Islet precursor cell (in vitro differentiated cells): ENCODE results near the gene DBH.
A peak's percentile ranks its signal among the peaks of the same experiment; 100 is the strongest.
"Not testable (repeated sequence)": the region's sequence is repeated elsewhere in the genome, so short reads cannot be mapped to it uniquely, and the experiment has no call there.

ENCODE experiments used
- DNase-seq: peaks from one replicate; pipeline ENCODE4 v3.0.0-alpha.2; 2018

The DBH gene

GRCh38 chr9:133669182-133669801 is 33.1 kb downstream of the DBH start:
- DNase-seq, result no peak

GRCh38 chr9:133670466-133670865 is 34.3 kb downstream of the DBH start:
- no peak for DNase-seq

- no peak for DNase-seq
Observed at GRCh38 chr9:133671371-133671770, 35.2 kb downstream of the DBH start.

- DNase-seq, result no peak
Observed at GRCh38 chr9:133672503-133673257, 36.5 kb downstream of the DBH start.

GRCh38 chr9:133673258-133673655 is 37.1 kb downstream of the DBH start:
- no peak for DNase-seq

- DNase-seq, result no peak
Observed at GRCh38 chr9:133674091-133674490, 37.9 kb downstream of the DBH start.

- not testable (repeated sequence) for DNase-seq
Observed at GRCh38 chr9:133675796-133676195, 39.6 kb downstream of the DBH start.

- DNase-seq, result peak; percentile 77
Observed at GRCh38 chr9:133676450-133676849, 40.3 kb downstream of the DBH start.

GRCh38 chr9:133677126-133678010 is 41.2 kb downstream of the DBH start:
- no peak for DNase-seq

GRCh38 chr9:133679056-133679455 is 42.9 kb downstream of the DBH start:
- DNase-seq, result no peak

- no peak for DNase-seq
Observed at GRCh38 chr9:133679466-133680061, 43.4 kb downstream of the DBH start.

GRCh38 chr9:133680250-133680975 is 44.2 kb downstream of the DBH start:
- no peak for DNase-seq

- no peak for DNase-seq
Observed at GRCh38 chr9:133680976-133681657, 45.0 kb downstream of the DBH start.

- DNase-seq, result no peak
Observed at GRCh38 chr9:133681658-133682306, 45.6 kb downstream of the DBH start.

- no peak for DNase-seq
Observed at GRCh38 chr9:133682818-133683585, 46.8 kb downstream of the DBH start.

- peak; percentile 79 for DNase-seq
Observed at GRCh38 chr9:133683586-133684120, 47.5 kb downstream of the DBH start.

- DNase-seq, result no peak
Observed at GRCh38 chr9:133684121-133684935, 48.2 kb downstream of the DBH start.

- DNase-seq, result no peak
Observed at GRCh38 chr9:133684936-133685361, 48.8 kb downstream of the DBH start.
